GM04503 (cell line): Measurements from ENCODE around the gene LZTS3.
A peak's percentile ranks its signal among the peaks of the same experiment; 100 is the strongest.
"Not testable (repeated sequence)": the region's sequence is repeated elsewhere in the genome, so short reads cannot be mapped to it uniquely, and the experiment has no call there.

ENCODE experiments used
- DNase-seq: peaks from one replicate; pipeline ENCODE4 v3.0.0-alpha.2; 2012; ENCODE audit warnings: low read depth

The LZTS3 gene

GRCh38 chr20:3135507-3136070 lies 37.8 kb downstream of the LZTS3 start:
- DNase-seq: no peak

- DNase-seq: no peak
Observed at GRCh38 chr20:3134151-3134550, 39.2 kb downstream of the LZTS3 start.

GRCh38 chr20:3133155-3133554 lies 40.2 kb downstream of the LZTS3 start:
- DNase-seq: no peak

- DNase-seq: no peak
Observed at GRCh38 chr20:3130051-3130600, 43.2 kb downstream of the LZTS3 start.

- no peak for DNase-seq
Observed at GRCh38 chr20:3129094-3129493, 44.3 kb downstream of the LZTS3 start.

- no peak for DNase-seq
Observed at GRCh38 chr20:3128275-3128984, 44.9 kb downstream of the LZTS3 start.

- no peak for DNase-seq
Observed at GRCh38 chr20:3126527-3126859, 46.9 kb downstream of the LZTS3 start.

- DNase-seq: not testable (repeated sequence)
Observed at GRCh38 chr20:3125776-3126526, 47.4 kb downstream of the LZTS3 start.

GRCh38 chr20:3124773-3125560 lies 48.4 kb downstream of the LZTS3 start:
- DNase-seq: not testable (repeated sequence)

- not testable (repeated sequence) for DNase-seq
Observed at GRCh38 chr20:3124163-3124562, 49.2 kb downstream of the LZTS3 start.

- DNase-seq: no peak
Observed at GRCh38 chr20:3123542-3123941, 49.8 kb downstream of the LZTS3 start.

- no peak for DNase-seq
Observed at GRCh38 chr20:3121955-3122610, 51.3 kb downstream of the LZTS3 start.

- DNase-seq: no peak
Observed at GRCh38 chr20:3121271-3121911, 52.0 kb downstream of the LZTS3 start.

- DNase-seq: no peak
Observed at GRCh38 chr20:3119044-3119443, 54.3 kb downstream of the LZTS3 start.

GRCh38 chr20:3117839-3118379 lies 55.4 kb downstream of the LZTS3 start:
- peak; percentile 44 for DNase-seq

GRCh38 chr20:3116341-3116740 lies 57.0 kb downstream of the LZTS3 start:
- DNase-seq: no peak

- no peak for DNase-seq
Observed at GRCh38 chr20:3115190-3116107, 57.9 kb downstream of the LZTS3 start.
